Measurements from ENCODE around the gene FXYD6.

DNA sequence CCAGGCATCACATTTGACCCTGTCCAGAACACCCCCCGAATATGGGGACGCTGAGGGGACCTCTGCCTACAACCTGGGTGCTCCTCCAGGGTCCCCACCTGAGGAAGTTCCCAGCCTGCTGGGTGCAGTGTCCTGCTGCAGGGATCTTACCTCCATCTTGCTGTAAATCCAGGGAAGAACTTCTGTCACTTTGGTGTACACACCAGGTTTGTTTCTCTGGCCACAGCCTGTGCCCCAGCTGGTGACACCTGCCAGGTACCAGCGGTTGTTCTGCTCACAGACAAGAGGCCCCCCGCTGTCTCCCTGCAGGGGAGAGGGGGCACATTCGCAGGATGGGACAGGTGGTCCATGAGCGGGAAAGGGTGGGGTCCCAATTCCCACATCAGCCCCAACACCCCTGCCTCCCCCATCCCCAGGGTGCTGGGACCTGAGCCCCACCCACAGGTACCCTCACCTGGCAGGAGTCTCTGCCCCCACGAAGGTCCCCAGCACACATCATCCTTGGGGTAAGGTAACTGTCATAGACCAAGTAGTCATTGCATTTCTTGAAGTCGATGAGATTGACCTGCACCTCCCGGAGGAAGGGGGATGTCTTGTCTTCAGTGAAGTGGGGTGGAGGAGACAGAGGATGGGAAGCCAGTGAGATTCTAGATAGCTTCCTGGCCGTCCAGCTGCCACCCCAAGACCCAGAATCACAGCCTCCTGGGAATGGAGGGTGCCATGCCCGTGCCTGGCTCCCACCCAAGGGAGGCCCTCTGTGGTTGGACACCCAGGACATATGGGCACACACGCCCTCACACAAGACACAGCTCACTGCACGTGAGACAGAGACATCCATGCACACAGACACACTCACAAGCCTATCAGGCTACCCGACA lies 27.3 kb upstream of the FXYD6 start:
- TF ChIP-seq, protein P1, sequence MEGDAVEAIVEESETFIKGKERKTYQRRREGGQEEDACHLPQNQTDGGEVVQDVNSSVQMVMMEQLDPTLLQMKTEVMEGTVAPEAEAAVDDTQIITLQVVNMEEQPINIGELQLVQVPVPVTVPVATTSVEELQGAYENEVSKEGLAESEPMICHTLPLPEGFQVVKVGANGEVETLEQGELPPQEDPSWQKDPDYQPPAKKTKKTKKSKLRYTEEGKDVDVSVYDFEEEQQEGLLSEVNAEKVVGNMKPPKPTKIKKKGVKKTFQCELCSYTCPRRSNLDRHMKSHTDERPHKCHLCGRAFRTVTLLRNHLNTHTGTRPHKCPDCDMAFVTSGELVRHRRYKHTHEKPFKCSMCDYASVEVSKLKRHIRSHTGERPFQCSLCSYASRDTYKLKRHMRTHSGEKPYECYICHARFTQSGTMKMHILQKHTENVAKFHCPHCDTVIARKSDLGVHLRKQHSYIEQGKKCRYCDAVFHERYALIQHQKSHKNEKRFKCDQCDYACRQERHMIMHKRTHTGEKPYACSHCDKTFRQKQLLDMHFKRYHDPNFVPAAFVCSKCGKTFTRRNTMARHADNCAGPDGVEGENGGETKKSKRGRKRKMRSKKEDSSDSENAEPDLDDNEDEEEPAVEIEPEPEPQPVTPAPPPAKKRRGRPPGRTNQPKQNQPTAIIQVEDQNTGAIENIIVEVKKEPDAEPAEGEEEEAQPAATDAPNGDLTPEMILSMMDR (IDR thresholded peaks at IDR 0.05) = no peak
- TF ChIP-seq EP300 (IDR thresholded peaks at IDR 0.05) (no peak), POLR2A (IDR thresholded peaks at IDR 0.05) (no peak)

Measured in stomach (tissue), 4 donors.